Left lobe of liver (tissue), 2 donors: ENCODE measurements around the gene RNASE4. TPM values are rescaled to one million over a fixed set of nuclear protein-coding genes. Genes with fewer than 3 reads are reported as not detected.
A peak's percentile ranks its signal among the peaks of the same experiment; 100 is the strongest.
"Not testable (repeated sequence)": the region's sequence is repeated elsewhere in the genome, so short reads cannot be mapped to it uniquely, and the experiment has no call there.

Experiments
- ATAC-seq: fragments of 200-7000 bp; cut with Tn5 transposase; one replicate; pipeline ENCODE4 v1.9.1; 2020; ENCODE audit warnings: mild to moderate bottlenecking, moderate library complexity
- DNase-seq: peaks from one replicate; pipeline ENCODE4 v3.0.0-alpha.2; 2020; ENCODE audit warnings: low spot score
- total RNA-seq: library from RNA; stranded (reverse); gene quantifications from one replicate; pipeline ENCODE4 v1.2.1, GENCODE V29; 2021
- donor health status: DM: no; HTN: no; CAD: no; lungs with moderate emphysema.
- donor health status: DM: no; HTN: yes; CAD: no.

Gene RNASE4
- total RNA-seq, 1 donor from 2014 or later, result 152 TPM

GRCh38 chr14:20696764-20697163 is 12.4 kb downstream of the RNASE4 start:
- no peak for DNase-seq
- ATAC-seq, result no peak

GRCh38 chr14:20697273-20698017 is 13.1 kb downstream of the RNASE4 start:
- DNase-seq, result no peak
- peak; percentile 77 for ATAC-seq

GRCh38 chr14:20698018-20698329 is 13.6 kb downstream of the RNASE4 start:
- no peak for DNase-seq
- ATAC-seq, result no peak

DNA sequence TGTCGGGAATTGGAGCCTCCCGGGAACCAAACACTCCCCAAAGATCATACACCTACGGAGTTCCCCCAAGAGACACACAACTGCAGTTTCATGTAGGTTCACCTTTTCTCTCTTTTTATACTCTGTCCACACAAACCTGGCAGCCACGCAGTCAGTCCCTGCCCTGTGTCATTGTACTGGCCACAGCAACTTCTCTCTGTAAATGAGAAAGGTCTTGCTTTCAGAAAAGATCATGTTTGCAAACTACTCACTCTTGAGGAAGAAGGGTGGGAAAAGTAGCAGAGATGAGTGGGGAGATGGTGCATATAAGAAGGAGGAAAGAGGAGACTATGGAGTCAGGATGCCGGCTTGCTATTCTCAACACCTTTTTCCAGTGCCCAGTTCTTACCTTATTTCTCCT is 14.6 kb downstream of the RNASE4 start:
- DNase-seq (no peak), ATAC-seq (no peak)

DNA sequence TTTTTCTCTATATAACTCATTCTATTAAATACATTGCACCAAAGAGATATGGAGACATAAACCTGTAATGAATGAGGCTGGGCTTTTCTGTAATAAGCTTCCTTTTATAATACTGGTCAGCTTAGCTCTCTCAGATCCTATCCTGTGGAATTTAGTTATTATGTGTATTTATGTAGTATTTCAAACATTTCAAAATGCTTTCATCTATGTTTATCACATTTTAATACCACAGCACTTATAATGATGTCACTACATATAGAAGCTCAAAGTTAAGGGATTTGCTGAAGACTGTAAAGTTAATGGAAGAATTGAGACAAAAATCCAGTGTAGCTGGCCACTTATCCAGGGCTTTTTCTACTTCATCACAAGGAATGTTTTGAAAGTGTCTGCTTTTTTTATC is 15.6 kb downstream of the RNASE4 start:
- DNase-seq, result no peak
- ATAC-seq, result no peak

DNA sequence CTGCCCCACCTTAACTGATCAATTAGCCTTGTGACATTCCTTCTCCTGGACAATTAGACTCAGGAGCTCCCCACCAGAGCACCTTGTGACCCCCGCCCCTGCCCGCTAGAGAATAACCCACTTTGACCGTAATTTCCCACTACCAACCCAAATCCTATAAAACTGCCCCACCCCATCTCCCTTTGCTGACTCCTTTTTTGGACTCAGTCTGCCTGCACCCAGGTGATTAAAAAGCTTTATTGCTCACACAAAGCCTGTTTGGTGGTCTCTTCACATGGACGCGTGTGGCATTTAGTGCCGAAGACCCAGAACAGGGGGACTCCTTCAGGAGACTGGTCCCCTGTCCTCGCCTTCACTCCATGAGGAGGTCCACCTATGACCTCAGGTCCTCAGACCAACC is 16.6 kb downstream of the RNASE4 start:
- not testable (repeated sequence) for DNase-seq, ATAC-seq

- ATAC-seq (no peak), DNase-seq (no peak)
Observed at GRCh38 chr14:20706657-20707355, 22.4 kb downstream of the RNASE4 start.

DNA sequence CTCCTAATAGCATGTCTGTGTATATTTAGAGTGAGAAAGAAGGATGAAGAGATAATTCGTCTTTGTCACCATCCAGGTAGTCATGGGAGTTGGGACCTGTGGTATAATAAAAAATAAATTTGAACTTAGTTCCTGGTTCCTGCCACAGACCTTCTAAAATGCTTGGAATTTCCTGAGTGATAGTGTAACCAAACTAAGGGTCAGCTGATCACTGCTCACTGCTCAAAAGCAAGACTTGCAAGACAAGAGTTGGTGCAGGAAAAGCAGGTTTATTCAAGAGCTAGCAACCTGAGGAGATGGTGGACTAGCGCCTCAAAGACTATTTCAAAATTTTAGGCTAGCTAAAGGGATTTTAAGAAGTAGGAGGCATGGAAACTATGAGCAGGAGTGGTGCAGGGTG is 23.3 kb downstream of the RNASE4 start:
- no peak for ATAC-seq
- no peak for DNase-seq

DNA sequence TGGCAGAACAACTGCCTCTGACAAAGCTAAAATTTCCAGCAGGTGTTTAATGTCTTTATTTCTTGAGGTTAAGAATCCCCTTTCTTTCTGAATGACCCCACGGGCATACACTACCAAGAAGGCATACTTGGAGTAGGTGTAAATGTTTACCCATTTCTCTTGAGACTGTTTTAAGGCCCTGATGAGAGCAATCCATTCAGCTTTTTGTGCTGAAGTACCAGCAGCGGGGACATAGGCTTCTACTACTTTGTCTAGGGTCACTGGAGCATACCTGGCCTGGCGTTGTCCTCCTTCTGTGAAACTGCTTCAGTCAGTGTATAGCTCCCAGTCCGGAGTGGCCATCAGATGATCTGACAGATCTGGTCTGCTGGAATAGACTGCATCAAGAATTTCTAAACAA is 26.9 kb downstream of the RNASE4 start:
- no peak for DNase-seq
- no peak for ATAC-seq

- no peak for DNase-seq
- ATAC-seq, result no peak
Observed at GRCh38 chr14:20711685-20712084, 27.3 kb downstream of the RNASE4 start.

DNA sequence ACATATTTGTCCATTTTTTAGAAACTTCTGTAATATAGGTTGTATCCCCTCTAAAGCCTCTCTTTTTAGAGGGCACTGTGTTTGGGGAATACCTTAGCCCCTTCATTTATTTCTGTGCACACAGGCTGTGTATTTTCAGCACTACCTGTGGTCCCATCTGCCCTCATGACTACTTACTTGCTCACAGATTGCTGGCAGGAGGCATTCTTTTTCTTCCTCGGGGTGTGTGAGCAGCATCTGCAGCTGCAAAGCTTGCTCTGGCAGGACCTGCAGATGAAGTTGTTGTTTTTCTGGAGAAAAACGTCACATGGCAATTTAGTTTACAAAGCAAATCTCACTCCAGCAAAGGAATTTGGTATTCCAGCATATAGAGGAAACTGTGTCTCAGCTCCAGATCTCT is 28.5 kb downstream of the RNASE4 start:
- DNase-seq, result no peak
- no peak for ATAC-seq

- ATAC-seq (peak; percentile 53), DNase-seq (peak; percentile 60)
Observed at GRCh38 chr14:20714593-20715250, 30.4 kb downstream of the RNASE4 start.

GRCh38 chr14:20719777-20720176 is 35.4 kb downstream of the RNASE4 start:
- DNase-seq (no peak), ATAC-seq (no peak)

DNA sequence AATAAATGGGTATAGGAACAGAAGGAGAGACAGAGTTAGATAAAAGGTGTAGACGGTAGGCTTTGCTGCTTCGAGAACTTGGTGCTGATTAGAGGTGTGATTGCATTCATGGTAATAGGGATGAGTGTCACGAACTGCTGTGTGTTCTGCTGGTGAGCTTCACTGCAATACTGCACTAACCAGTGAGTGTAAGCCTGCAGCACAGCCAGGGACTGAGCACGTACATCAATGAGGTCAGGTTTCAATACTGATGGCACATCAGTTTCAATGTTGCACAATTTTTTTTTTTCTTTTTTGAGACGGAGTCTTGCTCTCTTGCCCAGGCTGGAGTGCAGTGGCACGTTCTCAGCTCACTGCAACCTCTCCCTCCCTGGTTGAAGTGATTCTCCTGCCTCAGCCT is 36.4 kb downstream of the RNASE4 start:
- ATAC-seq (no peak), DNase-seq (no peak)

DNA sequence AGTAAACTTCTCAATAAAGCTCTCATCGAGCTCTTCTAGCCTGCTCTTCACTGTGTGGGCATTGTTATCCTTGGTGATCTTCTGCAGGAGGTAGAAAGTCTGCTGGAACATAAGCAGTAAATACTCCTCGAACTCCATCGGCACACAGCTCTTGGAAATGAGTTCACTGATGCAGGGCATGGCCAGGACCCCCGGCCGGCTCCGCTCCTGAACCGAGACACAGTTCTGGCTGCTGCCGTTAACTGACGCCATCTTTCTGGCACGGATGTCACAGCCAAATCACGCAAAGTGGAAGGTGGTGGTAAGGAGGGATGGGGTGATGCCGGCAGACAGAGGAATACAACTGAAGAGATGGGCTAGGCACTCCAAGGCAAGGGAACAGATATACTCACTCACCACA is 37.7 kb downstream of the RNASE4 start:
- DNase-seq, result no peak
- ATAC-seq, result no peak

DNA sequence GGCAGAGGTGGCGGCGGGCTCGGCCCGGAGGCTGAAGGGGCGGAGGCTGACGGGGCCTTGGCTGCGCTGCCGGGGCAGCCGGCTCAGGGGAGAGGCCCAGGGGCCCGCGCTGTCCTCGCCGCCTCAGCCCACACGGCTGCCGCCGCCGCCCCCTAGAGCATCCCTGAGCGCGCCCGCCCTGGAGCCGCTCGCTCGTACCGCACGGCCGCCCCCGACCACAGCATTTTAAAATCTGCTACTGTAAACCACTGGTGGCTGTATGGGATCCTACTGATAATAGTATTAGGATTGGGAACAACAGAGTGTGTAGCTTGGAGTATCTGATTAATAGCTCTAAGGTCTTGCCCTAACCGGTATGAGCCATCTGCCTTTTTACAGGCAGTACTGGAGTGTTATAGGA is 39.1 kb downstream of the RNASE4 start:
- no peak for ATAC-seq
- no peak for DNase-seq

GRCh38 chr14:20726121-20726520 is 41.8 kb downstream of the RNASE4 start:
- ATAC-seq, DNase-seq: not testable (repeated sequence)

- DNase-seq, result no peak
- no peak for ATAC-seq
Observed at GRCh38 chr14:20726531-20726930, 42.2 kb downstream of the RNASE4 start.

GRCh38 chr14:20730891-20731290 is 46.5 kb downstream of the RNASE4 start:
- no peak for ATAC-seq
- DNase-seq, result no peak

GRCh38 chr14:20732477-20732876 is 48.1 kb downstream of the RNASE4 start:
- DNase-seq, result no peak
- ATAC-seq, result no peak

GRCh38 chr14:20732979-20733635 is 48.7 kb downstream of the RNASE4 start:
- ATAC-seq (peak; percentile 29), DNase-seq (no peak)
